HG03039 (cell line): ENCODE data around the gene TNNT3.

Experiments used
- ATAC-seq: cut with Tn5 transposase; IDR thresholded peaks from one replicate; pipeline ENCODE4 v1.9.1; 2021; ENCODE audit warnings: mild to moderate bottlenecking, moderate library complexity; ENCODE audit not compliant: unreplicated experiment

The TNNT3 gene

GRCh38 chr11:1988174-1988573 lies 68.7 kb downstream of the TNNT3 start:
- no peak for ATAC-seq
